Measurements from ENCODE around the gene AZIN2. TPM values are rescaled to one million over a fixed set of nuclear protein-coding genes. Genes with fewer than 3 reads are reported as not detected.

Gene AZIN2
- total RNA-seq, 6 experiments from 2014 or later, result 0.62 to 1.2 (median 0.85) TPM

DNA sequence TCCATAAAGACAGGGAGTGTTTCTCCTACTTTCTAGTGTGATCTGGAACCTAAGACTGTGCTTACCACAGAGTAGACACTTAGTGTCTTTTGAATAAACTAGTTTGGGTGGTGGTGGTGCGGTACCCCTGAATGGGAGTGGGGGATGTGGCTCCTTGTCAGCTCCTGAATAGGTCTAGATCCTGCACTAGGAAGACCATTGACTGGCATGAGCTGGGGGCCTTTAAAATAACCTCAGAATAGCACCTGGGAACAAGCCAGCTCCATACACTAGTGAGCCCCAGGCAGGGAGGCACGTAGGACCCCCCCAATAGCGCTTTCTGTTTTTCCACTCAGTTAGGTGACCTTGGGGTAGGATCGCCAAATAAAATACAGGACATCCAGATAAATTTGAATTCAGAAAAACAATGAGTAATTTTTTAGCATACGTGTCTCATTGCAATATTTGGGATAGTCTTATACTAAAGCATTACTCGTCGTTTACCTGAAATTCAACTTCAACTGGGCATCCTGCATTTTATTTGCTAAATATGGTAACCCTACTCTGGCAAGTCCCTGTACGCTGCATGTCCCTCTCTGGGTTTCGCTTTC, 45.6 kb downstream of the AZIN2 start:
- DNase-seq, result no peak
- H3K36me3 ChIP-seq, result no peaks in the 10 kb centered on the region
- H3K27me3 ChIP-seq, result no peaks in the 10 kb centered on the region
- intact Hi-C loops (cut with DNase I), result no loop called here
- H3K9me3 ChIP-seq, result no peaks in the 10 kb centered on the region
- peaks cover 0 to 15% (median 0%) of the 10 kb centered on the region in 4 donors for H3K4me1 ChIP-seq
- TF ChIP-seq, protein P1, sequence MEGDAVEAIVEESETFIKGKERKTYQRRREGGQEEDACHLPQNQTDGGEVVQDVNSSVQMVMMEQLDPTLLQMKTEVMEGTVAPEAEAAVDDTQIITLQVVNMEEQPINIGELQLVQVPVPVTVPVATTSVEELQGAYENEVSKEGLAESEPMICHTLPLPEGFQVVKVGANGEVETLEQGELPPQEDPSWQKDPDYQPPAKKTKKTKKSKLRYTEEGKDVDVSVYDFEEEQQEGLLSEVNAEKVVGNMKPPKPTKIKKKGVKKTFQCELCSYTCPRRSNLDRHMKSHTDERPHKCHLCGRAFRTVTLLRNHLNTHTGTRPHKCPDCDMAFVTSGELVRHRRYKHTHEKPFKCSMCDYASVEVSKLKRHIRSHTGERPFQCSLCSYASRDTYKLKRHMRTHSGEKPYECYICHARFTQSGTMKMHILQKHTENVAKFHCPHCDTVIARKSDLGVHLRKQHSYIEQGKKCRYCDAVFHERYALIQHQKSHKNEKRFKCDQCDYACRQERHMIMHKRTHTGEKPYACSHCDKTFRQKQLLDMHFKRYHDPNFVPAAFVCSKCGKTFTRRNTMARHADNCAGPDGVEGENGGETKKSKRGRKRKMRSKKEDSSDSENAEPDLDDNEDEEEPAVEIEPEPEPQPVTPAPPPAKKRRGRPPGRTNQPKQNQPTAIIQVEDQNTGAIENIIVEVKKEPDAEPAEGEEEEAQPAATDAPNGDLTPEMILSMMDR (IDR thresholded peaks at IDR 0.05), result no peak
- no peak for TF ChIP-seq POLR2A (IDR thresholded peaks at IDR 0.05)
- ATAC-seq, result no peak
- peak overlapping the region; percentile 63 to 79 (median 74) for H3K4me3 ChIP-seq
- 24% methylated on average over 9 of the region's 9 CpGs for WGBS (ENCODE audit: insufficient coverage, low coverage, low lambda C conversion rate, missing lambda C conversion rate)
- peak overlapping the region; percentile 60 to 76 (median 69) for H3K27ac ChIP-seq

DNA sequence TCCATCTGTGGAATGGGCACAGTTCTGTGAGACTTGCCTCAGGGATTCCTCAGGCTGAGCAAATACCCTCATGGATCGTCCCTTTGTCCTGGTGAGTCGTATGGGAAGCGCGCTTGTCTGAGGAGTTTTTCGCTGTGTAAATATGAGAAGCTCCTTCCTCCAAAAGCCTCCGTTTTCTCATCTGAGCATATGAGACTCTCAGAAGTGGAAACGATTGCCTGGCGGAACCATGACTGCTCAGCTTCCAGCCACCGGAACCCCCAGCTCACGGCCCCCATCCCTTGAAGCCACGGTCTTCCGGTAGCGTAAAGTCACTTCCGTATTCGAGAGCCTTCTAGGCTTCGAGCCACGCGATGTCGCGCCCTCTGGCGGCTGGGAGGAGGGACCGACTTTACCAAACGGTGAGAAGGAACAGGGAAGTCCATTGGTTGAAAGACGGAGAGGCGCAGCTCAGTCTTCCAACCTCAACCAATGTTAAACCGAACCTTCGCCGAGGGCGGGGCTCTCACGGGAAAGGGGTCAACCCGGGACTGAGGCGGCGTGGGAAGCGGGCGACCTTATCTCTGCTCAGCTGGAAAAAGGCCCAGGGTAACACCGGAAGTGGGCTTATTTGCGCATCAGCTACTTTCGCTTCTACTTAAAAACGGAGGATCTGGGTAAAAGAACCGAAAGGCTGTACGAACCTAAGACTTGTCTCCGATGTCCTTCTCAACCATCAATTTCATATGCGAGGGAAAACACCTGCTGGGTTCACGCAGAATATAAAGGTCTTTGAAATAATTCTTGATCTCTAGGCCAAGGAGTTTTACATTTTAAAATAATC, 46.3 kb downstream of the AZIN2 start:
- peak; percentile 69 for TF ChIP-seq POLR2A (IDR thresholded peaks at IDR 0.05)
- TF ChIP-seq, protein P1 (IDR thresholded peaks at IDR 0.05), result peak; percentile 90 to 99 (median 98)
- no peaks in the 10 kb centered on the region for H3K27me3 ChIP-seq
- H3K27ac ChIP-seq, result peak overlapping the region; percentile 69 to 88 (median 80)
- H3K36me3 ChIP-seq, result no peaks in the 10 kb centered on the region
- 0% methylated on average over 37 of the region's 44 CpGs for WGBS (ENCODE audit: insufficient coverage, low coverage, low lambda C conversion rate, missing lambda C conversion rate)
- peak; percentile 98 to 99 (median 99) for ATAC-seq
- peak overlapping the region; percentile 63 to 79 (median 74) for H3K4me3 ChIP-seq
- DNase-seq, result peak; percentile 99
- peaks cover 0 to 15% (median 0%) of the 10 kb centered on the region in 4 donors for H3K4me1 ChIP-seq
- intact Hi-C loops (cut with DNase I), result no loop called here
- no peaks in the 10 kb centered on the region for H3K9me3 ChIP-seq

DNA sequence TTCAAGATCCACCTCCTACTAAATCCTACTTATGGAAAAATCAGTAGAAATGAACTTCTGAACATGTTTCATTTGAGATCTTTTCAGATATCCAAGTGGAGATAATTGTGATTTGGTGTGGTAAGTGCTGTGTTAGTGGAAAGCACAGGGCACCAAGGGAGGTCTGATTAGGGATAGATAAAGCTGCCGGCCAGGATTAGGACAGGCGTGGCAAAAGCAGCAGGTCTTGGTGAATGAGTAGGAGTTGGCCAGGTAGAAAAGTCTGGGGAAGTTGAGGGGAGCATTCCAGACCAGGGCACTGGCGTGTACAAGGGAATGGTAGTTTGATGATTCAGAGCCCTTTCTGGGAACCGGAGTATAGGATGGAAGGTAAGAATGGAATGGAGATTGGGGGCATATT, 47.8 kb downstream of the AZIN2 start:
- TF ChIP-seq, protein P1 (IDR thresholded peaks at IDR 0.05), result no peak
- no peak for TF ChIP-seq POLR2A (IDR thresholded peaks at IDR 0.05)
- no peak for ATAC-seq
- H3K4me1 ChIP-seq, result peaks cover 0 to 15% (median 0%) of the 10 kb centered on the region in 4 donors
- H3K4me3 ChIP-seq, result no peak overlapping the region
- no peak overlapping the region for H3K27ac ChIP-seq
- peak in 1 of 3 donors; percentile 30 for DNase-seq
- H3K9me3 ChIP-seq, result no peaks in the 10 kb centered on the region
- no peaks in the 10 kb centered on the region for H3K36me3 ChIP-seq
- no peaks in the 10 kb centered on the region for H3K27me3 ChIP-seq
- 66% methylated on average over 4 of the region's 4 CpGs for WGBS (ENCODE audit: insufficient coverage, low coverage, low lambda C conversion rate, missing lambda C conversion rate)
- intact Hi-C loops (cut with DNase I), result no loop called here

DNA sequence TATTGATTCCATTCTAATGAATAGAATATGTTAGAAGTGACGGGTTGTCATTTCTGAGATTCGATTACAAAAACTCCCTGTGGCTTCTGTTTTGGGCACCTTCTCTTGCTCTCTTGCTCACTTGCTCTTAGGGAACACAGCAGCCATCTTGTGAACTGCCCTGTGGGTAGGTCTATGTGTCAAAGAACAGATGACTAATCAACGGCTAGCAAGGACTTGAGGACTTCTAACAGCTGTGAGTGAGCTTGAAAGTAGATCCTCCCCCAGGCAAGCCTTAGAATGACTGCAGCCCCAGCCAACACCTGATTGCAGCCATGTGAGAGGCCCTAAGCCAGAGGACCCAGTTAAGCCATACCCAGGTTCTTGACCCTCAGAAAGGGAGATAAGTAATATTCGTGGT, 49.3 kb downstream of the AZIN2 start:
- no peak overlapping the region for H3K27ac ChIP-seq
- ATAC-seq (no peak), DNase-seq (no peak)
- no peak overlapping the region for H3K4me3 ChIP-seq
- TF ChIP-seq, protein P1 (IDR thresholded peaks at IDR 0.05), result no peak
- TF ChIP-seq POLR2A (IDR thresholded peaks at IDR 0.05), result no peak
- 72% methylated on average over 4 of the region's 4 CpGs for WGBS (ENCODE audit: insufficient coverage, low coverage, low lambda C conversion rate, missing lambda C conversion rate)
- no peaks in the 10 kb centered on the region for H3K27me3 ChIP-seq
- peaks cover 0 to 15% (median 0%) of the 10 kb centered on the region in 4 donors for H3K4me1 ChIP-seq
- no peaks in the 10 kb centered on the region for H3K36me3 ChIP-seq
- intact Hi-C loops (cut with DNase I), result no loop called here
- H3K9me3 ChIP-seq, result no peaks in the 10 kb centered on the region

Measured in right lobe of liver (tissue), 6 donors.